HK-2 (cell line): ENCODE measurements around the gene SCP2.
"Not testable (repeated sequence)": the region's sequence is repeated elsewhere in the genome, so short reads cannot be mapped to it uniquely, and the experiment has no call there.

Experiments used
- DNase-seq: peaks from one replicate; pipeline ENCODE4 v3.0.0-alpha.2; 2018; ENCODE audit not compliant: unreplicated experiment

Gene SCP2

GRCh38 chr1:52973841-52974240 lies 46.8 kb downstream of the SCP2 start:
- no peak for DNase-seq

GRCh38 chr1:52976183-52977035 lies 49.3 kb downstream of the SCP2 start:
- DNase-seq, result no peak

GRCh38 chr1:52978045-52978444 lies 51.0 kb downstream of the SCP2 start:
- no peak for DNase-seq

- not testable (repeated sequence) for DNase-seq
Observed at GRCh38 chr1:52992733-52993132, 65.7 kb downstream of the SCP2 start.

GRCh38 chr1:52994656-52995055 lies 67.6 kb downstream of the SCP2 start:
- DNase-seq, result no peak

GRCh38 chr1:52996653-52997052 lies 69.6 kb downstream of the SCP2 start:
- no peak for DNase-seq

GRCh38 chr1:53001128-53001527 lies 74.1 kb downstream of the SCP2 start:
- DNase-seq, result no peak

GRCh38 chr1:53006612-53007011 lies 79.5 kb downstream of the SCP2 start:
- not testable (repeated sequence) for DNase-seq

GRCh38 chr1:53010247-53010646 lies 83.2 kb downstream of the SCP2 start:
- not testable (repeated sequence) for DNase-seq

- no peak for DNase-seq
Observed at GRCh38 chr1:53011175-53011574, 84.1 kb downstream of the SCP2 start.

- peak; percentile 68 for DNase-seq
Observed at GRCh38 chr1:53014791-53015507, 87.9 kb downstream of the SCP2 start.

GRCh38 chr1:53015508-53015860 lies 88.4 kb downstream of the SCP2 start:
- no peak for DNase-seq

- DNase-seq, result no peak
Observed at GRCh38 chr1:53016705-53017104, 89.6 kb downstream of the SCP2 start.

GRCh38 chr1:53020588-53020987 lies 93.5 kb downstream of the SCP2 start:
- DNase-seq, result no peak

- no peak for DNase-seq
Observed at GRCh38 chr1:53022179-53022578, 95.1 kb downstream of the SCP2 start.

- no peak for DNase-seq
Observed at GRCh38 chr1:53023546-53023945, 96.5 kb downstream of the SCP2 start.

- no peak for DNase-seq
Observed at GRCh38 chr1:53024117-53024516, 97.0 kb downstream of the SCP2 start.

- peak; percentile 5 for DNase-seq
Observed at GRCh38 chr1:53025034-53025768, 98.1 kb downstream of the SCP2 start.

- DNase-seq, result no peak
Observed at GRCh38 chr1:53025769-53026112, 98.7 kb downstream of the SCP2 start.

GRCh38 chr1:53026254-53026653 lies 99.2 kb downstream of the SCP2 start:
- DNase-seq, result no peak

GRCh38 chr1:53031732-53032131 lies 104.7 kb downstream of the SCP2 start:
- no peak for DNase-seq

- DNase-seq, result no peak
Observed at GRCh38 chr1:53037159-53037558, 110.1 kb downstream of the SCP2 start.

- no peak for DNase-seq
Observed at GRCh38 chr1:53038566-53038965, 111.5 kb downstream of the SCP2 start.
